GM10266 (cell line): ENCODE results near the gene LSM14B.
A peak's percentile ranks its signal among the peaks of the same experiment; 100 is the strongest.

ENCODE experiments used
- DNase-seq: peaks from one replicate; pipeline ENCODE4 v3.0.0; 2012; ENCODE audit errors: extremely low spot score
- CTCF ChIP-seq: IDR thresholded peaks from 2 replicates; pipeline ENCODE4 v1.5.1; 2012; ENCODE audit warnings: mild to moderate bottlenecking, low read depth; ENCODE audit not compliant: control insufficient read depth, insufficient read depth; ENCODE audit errors: missing control alignments

LSM14B gene

GRCh38 chr20:62119591-62120364 lies 2.5 kb upstream of the LSM14B start:
- DNase-seq = no peak
- TF ChIP-seq CTCF = no peak

GRCh38 chr20:62120365-62120762 lies 1.9 kb upstream of the LSM14B start:
- TF ChIP-seq CTCF = no peak
- DNase-seq = no peak

- TF ChIP-seq CTCF = no peak
- no peak for DNase-seq
Measured at GRCh38 chr20:62120990-62121775, 1.1 kb upstream of the LSM14B start.

- peak; percentile 68 for DNase-seq
- no peak for TF ChIP-seq CTCF
Measured at GRCh38 chr20:62122654-62123449, 577 bp downstream of the LSM14B start.

GRCh38 chr20:62123450-62124118 lies 1.3 kb downstream of the LSM14B start:
- DNase-seq = no peak
- no peak for TF ChIP-seq CTCF

GRCh38 chr20:62126141-62126540 lies 3.9 kb downstream of the LSM14B start:
- TF ChIP-seq CTCF = no peak
- no peak for DNase-seq
